ENCODE measurements around the gene PSMB7. TPM values are rescaled to one million over a fixed set of nuclear protein-coding genes. Genes with fewer than 3 reads are reported as not detected.
A peak's percentile ranks its signal among the peaks of the same experiment; 100 is the strongest.

PSMB7 gene
- total and polyA plus RNA-seq, 4 donors, result 86.1 to 194 (median 149) TPM

- TF ChIP-seq CTCF (IDR thresholded peaks at IDR 0.05; ENCODE audit: control extremely low read depth, extremely low read depth), result no peak
- H3K36me3 ChIP-seq (ENCODE audit: control insufficient read depth in 4 of 4, insufficient read depth in 4 of 4, low read length in 4 of 4), result peaks cover 0 to 4% (median 3%) of the 10 kb centered on the region in 4 donors
- no peaks in the 10 kb centered on the region for H3K9me3 ChIP-seq (ENCODE audit: control insufficient read depth in 4 of 4, insufficient read depth in 3 of 4, low read length in 3 of 4)
- H3K27me3 ChIP-seq (ENCODE audit: control insufficient read depth in 3 of 3, insufficient read depth in 3 of 3, low read length in 2 of 3), result no peaks in the 10 kb centered on the region
- H3K4me1 ChIP-seq (ENCODE audit: control insufficient read depth in 5 of 5, insufficient read depth in 5 of 5, low read length in 5 of 5), result peaks cover 15 to 38% (median 19%) of the 10 kb centered on the region in 5 donors
- no peak for ATAC-seq (ENCODE audit: insufficient read depth, low FRiP score)
- no peak overlapping the region for H3K4me3 ChIP-seq
- H3K27ac ChIP-seq (ENCODE audit: low read depth in 1 of 2, low read length in 1 of 2), result no peak overlapping the region
- peak in 2 of 3 donors; percentile 21 to 51 for DNase-seq
- WGBS, 2 donors, result 33 to 76% methylated on average over 12 of the region's 12 CpGs
- no peak overlapping the region for H3K9ac ChIP-seq (ENCODE audit: insufficient read depth in 1 of 2, low read length in 2 of 2)
These were observed 22.9 kb downstream of the PSMB7 start for GRCh38 chr9:124392254-124392870.

GRCh38 chr9:124390794-124391658 is 24.2 kb downstream of the PSMB7 start:
- Histone ChIP-seq H3K9ac (ENCODE audit: insufficient read depth in 1 of 2, low read length in 2 of 2) (no peak overlapping the region), H3K9me3 (ENCODE audit: control insufficient read depth in 4 of 4, insufficient read depth in 3 of 4, low read length in 3 of 4) (no peaks in the 10 kb centered on the region), H3K4me1 (ENCODE audit: control insufficient read depth in 5 of 5, insufficient read depth in 5 of 5, low read length in 5 of 5) (peaks cover 13 to 38% (median 22%) of the 10 kb centered on the region in 5 donors), H3K36me3 (ENCODE audit: control insufficient read depth in 4 of 4, insufficient read depth in 4 of 4, low read length in 4 of 4) (peaks cover 0 to 1% (median 0%) of the 10 kb centered on the region in 4 donors), H3K4me3 (no peak overlapping the region), H3K27ac (ENCODE audit: low read depth in 1 of 2, low read length in 1 of 2) (no peak overlapping the region), H3K27me3 (ENCODE audit: control insufficient read depth in 3 of 3, insufficient read depth in 3 of 3, low read length in 2 of 3) (no peaks in the 10 kb centered on the region)
- no peak for TF ChIP-seq CTCF (IDR thresholded peaks at IDR 0.05; ENCODE audit: control extremely low read depth, extremely low read depth)
- ATAC-seq (ENCODE audit: insufficient read depth, low FRiP score), result no peak
- DNase-seq, result no peak
- 58 to 61% methylated on average over 9 of the region's 9 CpGs for WGBS, 2 donors

- Histone ChIP-seq H3K9ac (ENCODE audit: insufficient read depth in 1 of 2, low read length in 2 of 2) (no peak overlapping the region), H3K36me3 (ENCODE audit: control insufficient read depth in 4 of 4, insufficient read depth in 4 of 4, low read length in 4 of 4) (peaks cover 0 to 1% (median 0%) of the 10 kb centered on the region in 4 donors), H3K9me3 (ENCODE audit: control insufficient read depth in 4 of 4, insufficient read depth in 3 of 4, low read length in 3 of 4) (no peaks in the 10 kb centered on the region), H3K4me3 (no peak overlapping the region), H3K27ac (ENCODE audit: low read depth in 1 of 2, low read length in 1 of 2) (no peak overlapping the region), H3K27me3 (ENCODE audit: control insufficient read depth in 3 of 3, insufficient read depth in 3 of 3, low read length in 2 of 3) (no peaks in the 10 kb centered on the region), H3K4me1 (ENCODE audit: control insufficient read depth in 5 of 5, insufficient read depth in 5 of 5, low read length in 5 of 5) (peaks cover 14 to 35% (median 24%) of the 10 kb centered on the region in 5 donors)
- DNase-seq (no peak), ATAC-seq (ENCODE audit: insufficient read depth, low FRiP score) (no peak)
- TF ChIP-seq CTCF (IDR thresholded peaks at IDR 0.05; ENCODE audit: control extremely low read depth, extremely low read depth), result no peak
- 79 to 92% methylated on average over 7 of the region's 7 CpGs for WGBS, 2 donors
These were observed 25.9 kb downstream of the PSMB7 start for GRCh38 chr9:124389146-124389939.

Data from lung (tissue), 12 donors.